ENCODE results near the gene UBFD1.
"Not testable (repeated sequence)": the region's sequence is repeated elsewhere in the genome, so short reads cannot be mapped to it uniquely, and the experiment has no call there.

Gene UBFD1

DNA sequence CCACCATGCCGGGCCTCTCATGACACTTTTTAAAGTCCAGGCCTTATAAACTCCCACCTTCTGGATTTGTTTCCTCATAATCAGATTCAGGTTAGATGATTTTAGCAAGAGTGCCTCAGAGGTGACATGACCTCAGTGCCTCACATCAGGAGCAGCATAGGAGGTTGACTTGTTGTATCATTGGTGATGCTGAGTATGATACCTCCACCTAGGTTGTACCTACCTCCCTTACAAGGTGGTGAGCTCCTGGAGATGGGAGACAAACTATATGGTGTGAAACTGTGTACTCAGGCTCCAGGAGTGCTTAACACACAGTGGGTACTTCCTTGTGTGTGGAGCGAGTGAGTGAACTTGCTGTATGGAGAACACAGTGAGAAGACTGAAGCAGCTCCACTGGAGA, 20.0 kb downstream of the UBFD1 start:
- TF ChIP-seq, protein P1, sequence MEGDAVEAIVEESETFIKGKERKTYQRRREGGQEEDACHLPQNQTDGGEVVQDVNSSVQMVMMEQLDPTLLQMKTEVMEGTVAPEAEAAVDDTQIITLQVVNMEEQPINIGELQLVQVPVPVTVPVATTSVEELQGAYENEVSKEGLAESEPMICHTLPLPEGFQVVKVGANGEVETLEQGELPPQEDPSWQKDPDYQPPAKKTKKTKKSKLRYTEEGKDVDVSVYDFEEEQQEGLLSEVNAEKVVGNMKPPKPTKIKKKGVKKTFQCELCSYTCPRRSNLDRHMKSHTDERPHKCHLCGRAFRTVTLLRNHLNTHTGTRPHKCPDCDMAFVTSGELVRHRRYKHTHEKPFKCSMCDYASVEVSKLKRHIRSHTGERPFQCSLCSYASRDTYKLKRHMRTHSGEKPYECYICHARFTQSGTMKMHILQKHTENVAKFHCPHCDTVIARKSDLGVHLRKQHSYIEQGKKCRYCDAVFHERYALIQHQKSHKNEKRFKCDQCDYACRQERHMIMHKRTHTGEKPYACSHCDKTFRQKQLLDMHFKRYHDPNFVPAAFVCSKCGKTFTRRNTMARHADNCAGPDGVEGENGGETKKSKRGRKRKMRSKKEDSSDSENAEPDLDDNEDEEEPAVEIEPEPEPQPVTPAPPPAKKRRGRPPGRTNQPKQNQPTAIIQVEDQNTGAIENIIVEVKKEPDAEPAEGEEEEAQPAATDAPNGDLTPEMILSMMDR (IDR thresholded peaks at IDR 0.05; ENCODE audit: low read length, missing control alignments), result no peak
- H3K4me3 ChIP-seq (replicated peaks; ENCODE audit: low read depth, low read length), result no peak overlapping the region
- DNase-seq (ENCODE audit: low read depth), result no peak

GRCh38 chr16:23578101-23578830, 20.7 kb downstream of the UBFD1 start:
- TF ChIP-seq, protein P1 (IDR thresholded peaks at IDR 0.05; ENCODE audit: low read length, missing control alignments), result no peak
- no peak overlapping the region for H3K4me3 ChIP-seq (replicated peaks; ENCODE audit: low read depth, low read length)
- DNase-seq (ENCODE audit: low read depth), result peak; percentile 86

GRCh38 chr16:23579371-23579770, 21.8 kb downstream of the UBFD1 start:
- TF ChIP-seq, protein P1 (IDR thresholded peaks at IDR 0.05; ENCODE audit: low read length, missing control alignments), result no peak
- no peak for DNase-seq (ENCODE audit: low read depth)
- H3K4me3 ChIP-seq (replicated peaks; ENCODE audit: low read depth, low read length), result no peak overlapping the region

DNA sequence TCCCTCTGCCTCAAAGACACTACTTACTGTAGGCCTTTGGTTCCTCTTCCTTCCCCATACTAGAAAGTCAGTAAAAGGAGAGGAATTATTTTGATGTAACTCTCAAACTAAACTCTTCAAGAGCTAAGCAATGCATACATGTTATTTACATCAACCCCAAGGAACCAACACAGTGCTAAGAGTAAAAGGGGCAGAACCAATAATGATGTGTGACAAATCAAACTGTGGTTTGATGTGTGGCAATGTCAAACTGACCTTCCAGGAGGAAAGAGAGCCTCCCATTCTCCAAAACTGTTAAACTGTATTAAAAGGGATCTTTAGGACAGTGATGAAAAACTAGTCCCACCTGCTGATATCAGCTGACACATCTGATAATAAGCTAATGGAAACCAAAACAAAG, 22.9 kb downstream of the UBFD1 start:
- TF ChIP-seq, protein P1 (IDR thresholded peaks at IDR 0.05; ENCODE audit: low read length, missing control alignments), result no peak
- DNase-seq (ENCODE audit: low read depth), result no peak
- no peak overlapping the region for H3K4me3 ChIP-seq (replicated peaks; ENCODE audit: low read depth, low read length)

- H3K4me3 ChIP-seq (replicated peaks; ENCODE audit: low read depth, low read length), result no peak overlapping the region
- TF ChIP-seq, protein P1 (IDR thresholded peaks at IDR 0.05; ENCODE audit: low read length, missing control alignments), result no peak
- DNase-seq (ENCODE audit: low read depth), result no peak
These were observed 24.2 kb downstream of the UBFD1 start for GRCh38 chr16:23581764-23582163.

DNA sequence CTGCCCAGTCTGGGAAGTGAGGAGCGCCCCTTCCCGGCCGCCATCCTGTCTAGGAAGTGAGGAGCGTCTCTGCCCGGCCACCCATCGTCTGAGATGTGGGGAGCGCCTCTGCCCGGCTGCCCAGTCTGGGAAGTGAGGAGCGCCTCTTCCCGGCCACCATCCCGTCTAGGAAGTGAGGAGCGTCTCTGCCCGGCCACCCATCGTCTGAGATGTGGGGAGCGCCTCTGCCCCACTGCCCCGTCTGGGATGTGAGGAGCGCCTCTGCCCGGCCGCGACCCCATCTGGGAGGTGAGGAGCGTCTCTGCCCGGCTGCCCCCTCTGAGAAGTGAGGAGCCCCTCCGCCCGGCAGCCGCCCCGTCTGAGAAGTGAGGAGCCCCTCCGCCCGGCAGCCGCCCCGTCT, 25.7 kb downstream of the UBFD1 start:
- DNase-seq (ENCODE audit: low read depth); H3K4me3 ChIP-seq (replicated peaks; ENCODE audit: low read depth, low read length): not testable (repeated sequence)

DNA sequence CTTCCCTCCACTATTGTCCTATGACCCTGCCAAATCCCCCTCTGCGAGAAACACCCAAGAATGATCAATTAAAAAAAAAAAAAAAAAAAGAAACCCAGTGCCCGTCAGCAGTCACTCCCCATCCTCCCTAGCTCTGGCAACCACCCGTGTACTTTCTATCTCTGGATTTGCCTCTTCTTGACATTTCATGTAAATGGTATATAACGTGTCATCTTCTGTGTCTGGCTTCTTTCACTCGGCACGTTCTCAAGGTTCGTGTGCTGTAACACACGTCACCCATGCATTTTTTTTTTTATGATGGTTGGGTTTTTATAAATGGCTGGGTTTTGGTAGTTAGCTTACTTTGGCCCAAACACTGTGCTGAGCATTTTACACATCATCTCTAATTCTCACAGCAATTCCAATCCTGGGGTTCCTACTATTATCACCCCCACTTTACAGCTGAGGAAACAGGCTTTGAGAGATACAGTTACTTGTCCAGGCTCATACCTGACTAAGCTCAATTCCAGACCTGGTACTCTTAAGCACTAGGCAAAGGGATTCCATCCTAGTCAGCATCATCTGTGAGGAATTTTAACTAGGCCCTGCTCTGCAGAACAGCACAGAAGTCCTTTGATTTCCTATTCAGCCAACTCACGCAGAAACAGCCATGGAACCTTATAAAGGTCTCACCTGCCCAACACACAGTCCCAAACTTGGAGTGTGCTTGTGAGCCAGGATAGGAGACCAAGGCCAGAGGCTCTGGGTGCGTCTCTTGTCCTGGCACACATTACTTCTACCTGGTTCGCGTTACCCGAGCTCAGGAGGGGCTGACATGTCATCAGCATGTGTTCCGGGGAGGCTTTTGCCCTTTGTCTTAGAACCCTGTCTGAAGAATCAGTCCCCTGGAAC, 26.9 kb downstream of the UBFD1 start:
- TF ChIP-seq, protein P1 (IDR thresholded peaks at IDR 0.05; ENCODE audit: low read length, missing control alignments), result no peak
- DNase-seq (ENCODE audit: low read depth), result no peak
- no peak overlapping the region for H3K4me3 ChIP-seq (replicated peaks; ENCODE audit: low read depth, low read length)

Measured in fibroblast of pulmonary artery (primary cell).